K562 (cell line): ENCODE measurements around the gene DEF6. TPM values are rescaled to one million over a fixed set of nuclear protein-coding genes. Genes with fewer than 3 reads are reported as not detected.

Source experiments
- GTF2F1 ChIP-seq: IDR thresholded peaks from 2 replicates; pipeline ENCODE4 v1.6.1; 2011; ENCODE audit warnings: low read depth, low read length, improper control_type of control experiment
- HLTF ChIP-seq: fragments of 450-650 bp; IDR thresholded peaks from 2 replicates; pipeline ENCODE4 v1.6.1; 2016
- HSF4 ChIP-seq: fragments of 250-450 bp; sonication (Bioruptor Pico); IDR thresholded peaks from 2 replicates; pipeline ENCODE4 v2.1.2; 2022; ENCODE audit warnings: mild to moderate bottlenecking, moderate library complexity, borderline replicate concordance
- MAZ ChIP-seq, 2 experiments: fragments of 450-650 bp in 1 of 2; sonication (generic) in 1 of 2; formaldehyde crosslinking; IDR thresholded peaks in 1 of 2; conservative IDR thresholded peaks in 1 of 2; 2 replicates each; pipeline versions ENCODE4 v1.4.0 to v1.5.0; 2020; ENCODE audit warnings: mild to moderate bottlenecking in 1 of 2, missing genetic modification reagents in 1 of 2
- NR0B1 ChIP-seq: fragments of 450-650 bp; IDR thresholded peaks from one replicate; pipeline ENCODE4 v1.6.1; 2018; ENCODE audit warnings: mild to moderate bottlenecking, moderate library complexity; ENCODE audit not compliant: partially characterized antibody
- SRF ChIP-seq, 2 experiments: fragments of 250-450, 450-650 bp in 1 of 2; sonication (Bioruptor Pico) in 1 of 2; sonication (generic) in 1 of 2; formaldehyde crosslinking; IDR thresholded peaks; 2 replicates each; pipeline versions ENCODE4 v1.5.0 to v1.5.1; 2020 to 2022; ENCODE audit warnings: mild to moderate bottlenecking in 1 of 2, missing genetic modification reagents in 1 of 2
- ZNF41 ChIP-seq: fragments of 250-450 bp; sonication (Bioruptor Pico); conservative IDR thresholded peaks from 2 replicates; pipeline ENCODE4 v1.4.0; 2020; ENCODE audit warnings: mild to moderate bottlenecking
- ZNF780A ChIP-seq: fragments of 250-450 bp; sonication (Bioruptor Pico); IDR thresholded peaks from 2 replicates; pipeline ENCODE4 v1.5.0; 2021; ENCODE audit warnings: mild to moderate bottlenecking
- ZNF785 ChIP-seq: fragments of 250-450 bp; sonication (Bioruptor Pico); IDR thresholded peaks from 2 replicates; pipeline ENCODE4 v1.4.0; 2020; ENCODE audit warnings: mild to moderate bottlenecking
- ZNF79 ChIP-seq: fragments of 250-450 bp; sonication (Bioruptor Pico); IDR thresholded peaks from 2 replicates; pipeline ENCODE4 v1.4.0; 2020; ENCODE audit warnings: low read depth, mild to moderate bottlenecking, moderate library complexity
- polyA plus RNA-seq, 8 experiments: library from polyadenylated mRNA; depleted of rRNA in 4 of 8; stranded (reverse) in 5 of 8; unstranded in 3 of 8; fragments of >200 nt; fragmentation: Nextera tagmentation in 2 of 8; fragmentation: Illumina TruSeq in 1 of 8; extraction: Ambion mirVana in 2 of 8; extraction: Trizol in 1 of 8; gene quantifications; 2 replicates each; pipeline versions ENCODE4 v1.2.1 to v1.2.3, GENCODE V29; 2011 to 2014; ENCODE audit warnings: inconsistent platforms in 1 of 8, missing spikeins in 1 of 8
- total RNA-seq, 7 experiments: library from RNA; depleted of rRNA in 6 of 7; stranded (reverse); fragments of >200 nt in 6 of 7; fragmentation: Illumina TruSeq in 2 of 7; extraction: Trizol in 2 of 7; gene quantifications; 2 replicates each; pipeline versions ENCODE4 v1.2.1 to v1.2.3, GENCODE V29; 2011 to 2021; ENCODE audit warnings: low replicate concordance in 1 of 7
- TF ChIP-seq, protein P1 (sequence below): fragments of 250-450 bp; sonication (Bioruptor Pico); IDR thresholded peaks from 2 replicates; pipeline ENCODE4 v1.4.0; 2020
- TF ChIP-seq, protein P2 (sequence below): fragments of 450-650 bp; IDR thresholded peaks from 2 replicates; pipeline ENCODE4 v1.6.1; 2016; ENCODE audit warnings: borderline replicate concordance
- TF ChIP-seq, protein P3 (sequence below): sonication (generic); formaldehyde crosslinking; IDR thresholded peaks from 2 replicates; pipeline ENCODE4 v1.8.1; 2023; ENCODE audit warnings: mild to moderate bottlenecking, missing genetic modification reagents

Gene DEF6
- total and polyA plus RNA-seq, 9 of the 15 experiments (the other 6 are each of a cell fraction or from before 2014, with no cell fraction given): 1.3 to 44.6 (median 22.7) TPM

GRCh38 chr6:35363293-35363750, 65.7 kb downstream of the DEF6 start (continued):
- TF ChIP-seq, protein P1, sequence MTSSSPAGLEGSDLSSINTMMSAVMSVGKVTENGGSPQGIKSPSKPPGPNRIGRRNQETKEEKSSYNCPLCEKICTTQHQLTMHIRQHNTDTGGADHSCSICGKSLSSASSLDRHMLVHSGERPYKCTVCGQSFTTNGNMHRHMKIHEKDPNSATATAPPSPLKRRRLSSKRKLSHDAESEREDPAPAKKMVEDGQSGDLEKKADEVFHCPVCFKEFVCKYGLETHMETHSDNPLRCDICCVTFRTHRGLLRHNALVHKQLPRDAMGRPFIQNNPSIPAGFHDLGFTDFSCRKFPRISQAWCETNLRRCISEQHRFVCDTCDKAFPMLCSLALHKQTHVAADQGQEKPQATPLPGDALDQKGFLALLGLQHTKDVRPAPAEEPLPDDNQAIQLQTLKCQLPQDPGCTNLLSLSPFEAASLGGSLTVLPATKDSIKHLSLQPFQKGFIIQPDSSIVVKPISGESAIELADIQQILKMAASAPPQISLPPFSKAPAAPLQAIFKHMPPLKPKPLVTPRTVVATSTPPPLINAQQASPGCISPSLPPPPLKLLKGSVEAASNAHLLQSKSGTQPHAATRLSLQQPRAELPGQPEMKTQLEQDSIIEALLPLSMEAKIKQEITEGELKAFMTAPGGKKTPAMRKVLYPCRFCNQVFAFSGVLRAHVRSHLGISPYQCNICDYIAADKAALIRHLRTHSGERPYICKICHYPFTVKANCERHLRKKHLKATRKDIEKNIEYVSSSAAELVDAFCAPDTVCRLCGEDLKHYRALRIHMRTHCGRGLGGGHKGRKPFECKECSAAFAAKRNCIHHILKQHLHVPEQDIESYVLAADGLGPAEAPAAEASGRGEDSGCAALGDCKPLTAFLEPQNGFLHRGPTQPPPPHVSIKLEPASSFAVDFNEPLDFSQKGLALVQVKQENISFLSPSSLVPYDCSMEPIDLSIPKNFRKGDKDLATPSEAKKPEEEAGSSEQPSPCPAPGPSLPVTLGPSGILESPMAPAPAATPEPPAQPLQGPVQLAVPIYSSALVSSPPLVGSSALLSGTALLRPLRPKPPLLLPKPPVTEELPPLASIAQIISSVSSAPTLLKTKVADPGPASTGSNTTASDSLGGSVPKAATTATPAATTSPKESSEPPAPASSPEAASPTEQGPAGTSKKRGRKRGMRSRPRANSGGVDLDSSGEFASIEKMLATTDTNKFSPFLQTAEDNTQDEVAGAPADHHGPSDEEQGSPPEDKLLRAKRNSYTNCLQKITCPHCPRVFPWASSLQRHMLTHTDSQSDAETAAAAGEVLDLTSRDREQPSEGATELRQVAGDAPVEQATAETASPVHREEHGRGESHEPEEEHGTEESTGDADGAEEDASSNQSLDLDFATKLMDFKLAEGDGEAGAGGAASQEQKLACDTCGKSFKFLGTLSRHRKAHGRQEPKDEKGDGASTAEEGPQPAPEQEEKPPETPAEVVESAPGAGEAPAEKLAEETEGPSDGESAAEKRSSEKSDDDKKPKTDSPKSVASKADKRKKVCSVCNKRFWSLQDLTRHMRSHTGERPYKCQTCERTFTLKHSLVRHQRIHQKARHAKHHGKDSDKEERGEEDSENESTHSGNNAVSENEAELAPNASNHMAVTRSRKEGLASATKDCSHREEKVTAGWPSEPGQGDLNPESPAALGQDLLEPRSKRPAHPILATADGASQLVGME: no peak
- TF ChIP-seq, protein P2, sequence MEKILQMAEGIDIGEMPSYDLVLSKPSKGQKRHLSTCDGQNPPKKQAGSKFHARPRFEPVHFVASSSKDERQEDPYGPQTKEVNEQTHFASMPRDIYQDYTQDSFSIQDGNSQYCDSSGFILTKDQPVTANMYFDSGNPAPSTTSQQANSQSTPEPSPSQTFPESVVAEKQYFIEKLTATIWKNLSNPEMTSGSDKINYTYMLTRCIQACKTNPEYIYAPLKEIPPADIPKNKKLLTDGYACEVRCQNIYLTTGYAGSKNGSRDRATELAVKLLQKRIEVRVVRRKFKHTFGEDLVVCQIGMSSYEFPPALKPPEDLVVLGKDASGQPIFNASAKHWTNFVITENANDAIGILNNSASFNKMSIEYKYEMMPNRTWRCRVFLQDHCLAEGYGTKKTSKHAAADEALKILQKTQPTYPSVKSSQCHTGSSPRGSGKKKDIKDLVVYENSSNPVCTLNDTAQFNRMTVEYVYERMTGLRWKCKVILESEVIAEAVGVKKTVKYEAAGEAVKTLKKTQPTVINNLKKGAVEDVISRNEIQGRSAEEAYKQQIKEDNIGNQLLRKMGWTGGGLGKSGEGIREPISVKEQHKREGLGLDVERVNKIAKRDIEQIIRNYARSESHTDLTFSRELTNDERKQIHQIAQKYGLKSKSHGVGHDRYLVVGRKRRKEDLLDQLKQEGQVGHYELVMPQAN: 0 out of 2 replicates have a peak, but pooled peaks have one; percentile 27
- 0 out of 4 replicates have a peak, but pooled peaks of 1 of the 2 experiments have one; percentile 16 for TF ChIP-seq SRF (CRISPR knock-in tag; IDR thresholded peaks at IDR 0.05)
- TF ChIP-seq, protein P3, sequence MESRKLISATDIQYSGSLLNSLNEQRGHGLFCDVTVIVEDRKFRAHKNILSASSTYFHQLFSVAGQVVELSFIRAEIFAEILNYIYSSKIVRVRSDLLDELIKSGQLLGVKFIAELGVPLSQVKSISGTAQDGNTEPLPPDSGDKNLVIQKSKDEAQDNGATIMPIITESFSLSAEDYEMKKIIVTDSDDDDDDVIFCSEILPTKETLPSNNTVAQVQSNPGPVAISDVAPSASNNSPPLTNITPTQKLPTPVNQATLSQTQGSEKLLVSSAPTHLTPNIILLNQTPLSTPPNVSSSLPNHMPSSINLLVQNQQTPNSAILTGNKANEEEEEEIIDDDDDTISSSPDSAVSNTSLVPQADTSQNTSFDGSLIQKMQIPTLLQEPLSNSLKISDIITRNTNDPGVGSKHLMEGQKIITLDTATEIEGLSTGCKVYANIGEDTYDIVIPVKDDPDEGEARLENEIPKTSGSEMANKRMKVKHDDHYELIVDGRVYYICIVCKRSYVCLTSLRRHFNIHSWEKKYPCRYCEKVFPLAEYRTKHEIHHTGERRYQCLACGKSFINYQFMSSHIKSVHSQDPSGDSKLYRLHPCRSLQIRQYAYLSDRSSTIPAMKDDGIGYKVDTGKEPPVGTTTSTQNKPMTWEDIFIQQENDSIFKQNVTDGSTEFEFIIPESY: 0 out of 2 replicates have a peak, but pooled peaks have one; percentile 11
- no peak for TF ChIP-seq ZNF785 (CRISPR knock-in tag)
- no peak for TF ChIP-seq ZNF79 (CRISPR knock-in tag)
- TF ChIP-seq HSF4 (CRISPR knock-in tag): no peak
- no peak; the same call in 1 of the 2 replicates for TF ChIP-seq ZNF41 (CRISPR knock-in tag)
- no peak for TF ChIP-seq ZNF780A (CRISPR knock-in tag)
- 0 out of 2 replicates have a peak, but pooled peaks have one; percentile 66 for TF ChIP-seq HLTF
- TF ChIP-seq GTF2F1: no peak
- TF ChIP-seq MAZ (CRISPR knock-in tag; conservative IDR thresholded peaks at IDR 0.05 in 1 of 2, IDR thresholded peaks at IDR 0.05 in 1 of 2): peak; percentile 62; a peak in 2 of 4 replicates
- TF ChIP-seq NR0B1: no peak
